HFF-Myc (cell line): ENCODE results near the gene GCNA.

Experiments
- DNase-seq: peaks from one replicate; pipeline ENCODE4 v3.0.0-alpha.2; 2011; ENCODE audit warnings: low read depth; ENCODE audit errors: extremely low read depth
- H3K4me3 ChIP-seq: replicated peaks from 2 replicates; pipeline ENCODE4 v1.5.1; 2011; ENCODE audit warnings: low read depth, mild to moderate bottlenecking, control low read depth, low read length
- CTCF ChIP-seq: IDR thresholded peaks from 2 replicates; pipeline ENCODE4 v1.5.1; 2012; ENCODE audit warnings: mild to moderate bottlenecking, low read depth, low read length, control low read depth; ENCODE audit errors: missing control alignments

Gene GCNA

DNA sequence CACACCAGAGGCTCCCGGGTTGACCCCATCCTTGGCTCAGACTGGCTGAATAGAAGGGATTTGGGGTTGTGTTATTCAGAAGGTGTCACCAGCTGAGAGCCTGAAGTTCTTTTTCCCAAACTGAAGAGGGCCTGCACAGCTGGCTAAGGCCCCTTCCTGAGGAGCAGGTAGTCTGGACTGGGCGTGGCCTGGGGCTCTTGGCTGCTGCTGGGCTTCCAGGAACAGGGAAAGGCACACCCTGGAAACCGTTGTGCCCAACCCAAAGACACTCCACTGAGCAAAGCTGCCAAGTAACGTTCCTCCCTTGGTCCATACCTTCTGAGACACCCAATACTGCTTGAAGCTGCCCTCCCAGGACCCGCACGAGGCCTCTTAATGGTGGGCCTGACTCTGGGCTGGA, 48.3 kb downstream of the GCNA start:
- no peak overlapping the region for H3K4me3 ChIP-seq
- no peak for DNase-seq
- TF ChIP-seq CTCF: no peak

DNA sequence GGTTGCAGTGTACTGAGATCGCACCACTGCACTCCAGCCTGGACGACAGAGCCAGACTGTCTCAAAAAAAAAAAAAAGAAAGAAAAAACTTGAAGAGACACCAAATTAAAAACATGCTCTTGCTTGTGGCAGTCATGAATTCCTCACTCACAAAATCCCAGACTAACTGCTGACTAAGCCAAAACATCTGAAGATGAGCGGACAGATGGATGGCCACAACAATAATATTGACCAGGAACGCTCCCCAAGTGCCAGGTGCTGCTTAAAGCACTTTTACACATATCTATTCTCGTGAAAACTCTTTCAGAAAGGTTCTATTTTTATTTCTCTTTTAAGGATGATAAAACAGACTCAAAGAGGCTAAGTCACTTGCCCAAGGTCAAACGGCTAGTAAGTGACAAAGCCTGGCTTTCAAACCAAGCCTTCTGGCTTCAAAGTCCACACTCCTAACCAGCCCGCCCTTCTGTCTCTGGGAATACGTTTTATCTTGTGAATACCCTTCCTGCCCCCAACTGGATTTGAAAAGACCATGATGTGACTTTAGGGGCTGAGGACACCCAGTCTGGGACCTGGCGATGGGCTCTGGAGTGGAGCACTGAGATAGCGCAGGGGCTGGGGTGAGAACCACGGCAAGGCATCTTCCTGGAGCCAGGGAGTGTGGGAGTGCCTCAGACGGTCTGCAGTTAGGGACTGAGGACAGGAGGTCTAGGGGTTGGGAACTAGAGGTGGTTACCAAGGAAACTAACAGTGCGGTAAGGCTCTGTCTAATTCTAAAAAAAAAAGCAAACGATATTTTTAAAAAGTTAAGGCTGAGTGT, 49.6 kb downstream of the GCNA start:
- no peak overlapping the region for H3K4me3 ChIP-seq
- TF ChIP-seq CTCF: no peak
- no peak for DNase-seq

- no peak for TF ChIP-seq CTCF
- no peak for DNase-seq
- H3K4me3 ChIP-seq: no peak overlapping the region
Measured at GRCh38 chrX:71629467-71629866, 51.2 kb downstream of the GCNA start.

- H3K4me3 ChIP-seq: no peak overlapping the region
- no peak for DNase-seq
- TF ChIP-seq CTCF: no peak
Measured at GRCh38 chrX:71632923-71633657, 54.9 kb downstream of the GCNA start.

DNA sequence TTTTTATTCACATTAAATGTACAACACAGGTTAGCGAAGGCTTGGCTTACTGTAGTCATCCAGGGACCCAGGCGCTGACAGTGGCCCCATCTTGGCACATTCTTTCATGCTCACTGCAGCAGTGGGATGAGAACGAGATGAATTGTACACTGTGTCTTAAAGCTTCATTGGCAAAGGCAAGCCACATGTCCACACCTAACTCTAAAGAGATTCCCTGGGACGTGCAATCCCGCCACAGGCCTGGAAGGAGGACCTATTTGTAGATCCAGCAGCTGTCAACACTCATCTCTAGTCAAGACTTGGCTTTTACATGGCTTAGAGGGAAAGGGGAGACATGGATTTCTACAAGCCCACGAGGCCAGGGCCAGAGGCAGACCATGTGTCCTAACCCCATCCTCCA, 56.1 kb downstream of the GCNA start:
- DNase-seq: no peak
- no peak overlapping the region for H3K4me3 ChIP-seq
- no peak for TF ChIP-seq CTCF

GRCh38 chrX:71636438-71637252, 58.4 kb downstream of the GCNA start:
- DNase-seq: no peak
- no peak overlapping the region for H3K4me3 ChIP-seq
- no peak for TF ChIP-seq CTCF
